ENCODE results near the gene FAIM2.

The FAIM2 gene

GRCh38 chr12:49878021-49878420, 25.7 kb downstream of the FAIM2 start:
- Histone ChIP-seq H3K9me3 (ENCODE audit: control extremely low read depth in 1 of 5, control insufficient read depth in 4 of 5, insufficient read depth in 2 of 5, low read depth in 1 of 5, low read length in 4 of 5) (no peaks in the 10 kb centered on the region), H3K36me3 (ENCODE audit: control insufficient read depth in 4 of 4, insufficient read depth in 4 of 4, low read length in 3 of 4) (no peaks in the 10 kb centered on the region), H3K4me1 (ENCODE audit: control extremely low read depth in 1 of 4, control insufficient read depth in 4 of 4, insufficient read depth in 4 of 4, low read length in 3 of 4) (no peaks in the 10 kb centered on the region), H3K4me3 (ENCODE audit: control insufficient read depth in 1 of 7, extremely low read depth in 1 of 7, insufficient read depth in 4 of 7, low read depth in 2 of 7, low read length in 6 of 7) (no peak overlapping the region), H3K27me3 (replicated peaks in 2 of 5; ENCODE audit: control insufficient read depth in 4 of 5, insufficient read depth in 5 of 5, low read length in 4 of 5) (peaks cover 0 to 5% (median 2%) of the 10 kb centered on the region in 5 experiments), H3K27ac (ENCODE audit: insufficient read depth in 1 of 2, low read depth in 1 of 2, low read length in 2 of 2, poor library complexity in 1 of 2, severe bottlenecking in 2 of 2) (no peak overlapping the region)
- 100% methylated on average over 1 of the region's 2 CpGs for WGBS (ENCODE audit: insufficient coverage)
- ChIA-PET POLR2A (no interaction called here), CTCF (no interaction called here)
- DNase-seq: no peak

- H3K36me3 ChIP-seq (ENCODE audit: control insufficient read depth in 4 of 4, insufficient read depth in 4 of 4, low read length in 3 of 4): no peaks in the 10 kb centered on the region
- WGBS (ENCODE audit: insufficient coverage): 76% methylated on average over 5 of the region's 5 CpGs
Measured at GRCh38 chr12:49877066-49877465, 26.6 kb downstream of the FAIM2 start.

DNA sequence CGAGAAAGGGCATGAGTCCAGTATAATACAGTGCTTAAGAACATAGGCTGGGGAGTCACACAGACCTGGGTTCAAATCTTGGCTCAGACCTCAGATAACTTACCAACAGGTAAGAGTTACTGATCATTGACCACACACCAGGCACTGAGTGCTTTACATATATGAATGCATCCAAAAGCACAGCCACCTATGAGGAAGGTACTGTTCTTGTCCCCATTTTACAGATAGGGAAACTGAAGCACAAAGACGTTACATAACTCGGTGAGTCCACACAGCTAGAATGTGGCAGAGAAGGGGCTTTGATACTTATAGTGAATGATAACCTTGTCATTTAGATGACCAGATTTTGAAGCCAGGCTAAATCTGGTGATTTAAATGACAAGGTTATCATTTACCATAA, 27.6 kb downstream of the FAIM2 start:
- no peak for DNase-seq
- Histone ChIP-seq H3K36me3 (ENCODE audit: control insufficient read depth in 4 of 4, insufficient read depth in 4 of 4, low read length in 3 of 4) (no peaks in the 10 kb centered on the region), H3K4me3 (ENCODE audit: control insufficient read depth in 1 of 7, extremely low read depth in 1 of 7, insufficient read depth in 4 of 7, low read depth in 2 of 7, low read length in 6 of 7) (no peak overlapping the region), H3K27me3 (replicated peaks in 2 of 5; ENCODE audit: control insufficient read depth in 4 of 5, insufficient read depth in 5 of 5, low read length in 4 of 5) (peaks cover 0 to 2% (median 0%) of the 10 kb centered on the region in 5 experiments), H3K4me1 (ENCODE audit: control extremely low read depth in 1 of 4, control insufficient read depth in 4 of 4, insufficient read depth in 4 of 4, low read length in 3 of 4) (no peaks in the 10 kb centered on the region), H3K9me3 (ENCODE audit: control extremely low read depth in 1 of 5, control insufficient read depth in 4 of 5, insufficient read depth in 2 of 5, low read depth in 1 of 5, low read length in 4 of 5) (no peaks in the 10 kb centered on the region), H3K27ac (ENCODE audit: insufficient read depth in 1 of 2, low read depth in 1 of 2, low read length in 2 of 2, poor library complexity in 1 of 2, severe bottlenecking in 2 of 2) (no peak overlapping the region)
- WGBS (ENCODE audit: insufficient coverage): 100% methylated on average over 3 of the region's 3 CpGs
- POLR2A ChIA-PET: no interaction called here
- CTCF ChIA-PET: interaction anchor here (0.6 to 1.0 kb wide), 2 partner anchors 70 to 104 kb away, joined by 3 read pairs; no protein-coding TSS in a partner anchor

More at GRCh38 chr12:49877066-49877465, 26.6 kb downstream of the FAIM2 start:
- DNase-seq: no peak
- peaks cover 0 to 2% (median 0%) of the 10 kb centered on the region in 5 experiments for H3K27me3 ChIP-seq (replicated peaks in 2 of 5; ENCODE audit: control insufficient read depth in 4 of 5, insufficient read depth in 5 of 5, low read length in 4 of 5)
- H3K27ac ChIP-seq (ENCODE audit: insufficient read depth in 1 of 2, low read depth in 1 of 2, low read length in 2 of 2, poor library complexity in 1 of 2, severe bottlenecking in 2 of 2): no peak overlapping the region
- H3K9me3 ChIP-seq (ENCODE audit: control extremely low read depth in 1 of 5, control insufficient read depth in 4 of 5, insufficient read depth in 2 of 5, low read depth in 1 of 5, low read length in 4 of 5): no peaks in the 10 kb centered on the region
- H3K4me1 ChIP-seq (ENCODE audit: control extremely low read depth in 1 of 4, control insufficient read depth in 4 of 4, insufficient read depth in 4 of 4, low read length in 3 of 4): no peaks in the 10 kb centered on the region
- ChIA-PET CTCF (no interaction called here), POLR2A (no interaction called here)
- no peak overlapping the region for H3K4me3 ChIP-seq (ENCODE audit: control insufficient read depth in 1 of 7, extremely low read depth in 1 of 7, insufficient read depth in 4 of 7, low read depth in 2 of 7, low read length in 6 of 7)

DNA sequence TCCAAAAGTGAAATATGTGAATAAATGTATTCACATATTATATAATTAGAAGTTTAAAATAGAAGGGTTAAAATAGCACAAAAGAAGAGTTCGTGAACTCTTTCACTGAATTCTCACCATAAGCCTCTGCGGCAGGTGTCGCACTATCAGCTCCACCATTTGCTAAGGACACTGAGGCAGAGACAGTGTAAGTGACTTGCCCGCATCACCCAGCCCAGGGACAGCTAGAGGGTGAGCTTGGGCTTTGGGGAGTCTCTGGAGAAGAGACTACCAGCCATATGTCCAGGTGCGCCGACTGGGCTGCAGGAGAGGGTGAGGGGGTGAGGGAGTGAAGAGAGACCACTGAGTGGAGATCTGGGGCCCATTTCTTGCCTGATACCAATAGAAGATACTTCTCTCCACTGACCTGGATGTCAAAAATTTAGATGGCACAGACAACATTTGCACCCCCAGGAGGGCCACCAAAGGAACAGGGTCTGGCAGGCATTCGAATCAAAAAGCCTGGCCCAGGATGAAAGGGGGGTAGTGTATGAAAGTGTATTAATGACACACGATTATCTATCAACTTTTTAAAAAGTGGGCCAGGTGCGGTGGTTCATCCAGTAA, 28.5 kb downstream of the FAIM2 start:
- no peaks in the 10 kb centered on the region for H3K36me3 ChIP-seq (ENCODE audit: control insufficient read depth in 4 of 4, insufficient read depth in 4 of 4, low read length in 3 of 4)
- peaks cover 0 to 2% (median 0%) of the 10 kb centered on the region in 5 experiments for H3K27me3 ChIP-seq (replicated peaks in 2 of 5; ENCODE audit: control insufficient read depth in 4 of 5, insufficient read depth in 5 of 5, low read length in 4 of 5)
- WGBS (ENCODE audit: insufficient coverage): 96% methylated on average over 4 of the region's 9 CpGs
- ChIA-PET POLR2A (no interaction called here), CTCF (no interaction called here)
- H3K27ac ChIP-seq (ENCODE audit: insufficient read depth in 1 of 2, low read depth in 1 of 2, low read length in 2 of 2, poor library complexity in 1 of 2, severe bottlenecking in 2 of 2): no peak overlapping the region
- H3K9me3 ChIP-seq (ENCODE audit: control extremely low read depth in 1 of 5, control insufficient read depth in 4 of 5, insufficient read depth in 2 of 5, low read depth in 1 of 5, low read length in 4 of 5): no peaks in the 10 kb centered on the region
- peaks cover 0 to 4% (median 2%) of the 10 kb centered on the region in 4 experiments for H3K4me1 ChIP-seq (ENCODE audit: control extremely low read depth in 1 of 4, control insufficient read depth in 4 of 4, insufficient read depth in 4 of 4, low read length in 3 of 4)
- no peak overlapping the region for H3K4me3 ChIP-seq (ENCODE audit: control insufficient read depth in 1 of 7, extremely low read depth in 1 of 7, insufficient read depth in 4 of 7, low read depth in 2 of 7, low read length in 6 of 7)
- no peak for DNase-seq

DNA sequence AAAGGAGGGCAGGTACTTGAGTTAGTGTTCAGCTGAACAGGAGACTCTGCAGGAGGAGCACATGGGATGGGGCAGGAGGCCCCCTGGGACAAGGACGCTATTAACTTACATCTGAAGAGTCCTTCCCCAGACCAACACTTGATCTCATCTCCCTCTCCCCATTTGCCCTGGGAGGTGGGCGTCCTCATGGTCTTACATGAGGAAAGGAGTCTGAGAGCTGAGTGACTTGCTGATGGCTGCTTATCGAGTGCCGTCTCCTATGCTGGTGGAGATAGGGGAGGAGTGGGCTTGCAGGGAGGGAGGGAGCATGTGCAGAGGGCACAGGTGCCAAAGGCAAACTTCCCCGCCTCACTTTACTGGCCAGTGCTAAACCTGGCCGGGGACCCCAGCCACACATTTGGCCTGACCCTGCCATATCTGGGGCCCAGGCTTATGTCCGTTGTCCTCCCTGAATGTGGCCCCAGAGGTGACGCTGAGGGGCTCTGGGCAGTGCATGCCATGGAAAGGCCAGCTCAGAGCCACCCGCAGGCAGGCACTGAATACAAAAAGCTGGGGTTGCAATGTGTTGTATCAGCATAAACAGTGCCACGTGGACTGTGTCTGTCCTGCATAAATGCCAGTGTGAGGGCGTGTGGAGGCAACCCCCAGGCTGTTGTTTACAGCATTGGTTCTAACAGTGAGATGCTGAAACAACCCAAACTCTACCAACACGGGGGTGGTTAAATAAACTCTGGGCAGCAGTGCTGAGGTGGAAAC, 29.4 kb downstream of the FAIM2 start:
- ChIA-PET CTCF (interaction anchor here (1.3 to 1.8 kb wide), 2 partner anchors 12 to 165 kb away, joined by 4 read pairs; no protein-coding TSS in a partner anchor), POLR2A (no interaction called here)
- Histone ChIP-seq H3K27me3 (replicated peaks in 2 of 5; ENCODE audit: control insufficient read depth in 4 of 5, insufficient read depth in 5 of 5, low read length in 4 of 5) (peaks cover 0 to 2% (median 0%) of the 10 kb centered on the region in 5 experiments), H3K36me3 (ENCODE audit: control insufficient read depth in 4 of 4, insufficient read depth in 4 of 4, low read length in 3 of 4) (no peaks in the 10 kb centered on the region), H3K27ac (ENCODE audit: insufficient read depth in 1 of 2, low read depth in 1 of 2, low read length in 2 of 2, poor library complexity in 1 of 2, severe bottlenecking in 2 of 2) (no peak overlapping the region), H3K9me3 (ENCODE audit: control extremely low read depth in 1 of 5, control insufficient read depth in 4 of 5, insufficient read depth in 2 of 5, low read depth in 1 of 5, low read length in 4 of 5) (no peaks in the 10 kb centered on the region), H3K4me1 (ENCODE audit: control extremely low read depth in 1 of 4, control insufficient read depth in 4 of 4, insufficient read depth in 4 of 4, low read length in 3 of 4) (peaks cover 0 to 13% (median 10%) of the 10 kb centered on the region in 4 experiments), H3K4me3 (ENCODE audit: control insufficient read depth in 1 of 7, extremely low read depth in 1 of 7, insufficient read depth in 4 of 7, low read depth in 2 of 7, low read length in 6 of 7) (no peak overlapping the region)
- no peak for DNase-seq
- 88% methylated on average over 8 of the region's 12 CpGs for WGBS (ENCODE audit: insufficient coverage)

GRCh38 chr12:49873361-49873934, 30.3 kb downstream of the FAIM2 start:
- 100% methylated on average over 1 of the region's 3 CpGs for WGBS (ENCODE audit: insufficient coverage)
- H3K9me3 ChIP-seq (ENCODE audit: control extremely low read depth in 1 of 5, control insufficient read depth in 4 of 5, insufficient read depth in 2 of 5, low read depth in 1 of 5, low read length in 4 of 5): no peaks in the 10 kb centered on the region
- no peak overlapping the region for H3K27ac ChIP-seq (ENCODE audit: insufficient read depth in 1 of 2, low read depth in 1 of 2, low read length in 2 of 2, poor library complexity in 1 of 2, severe bottlenecking in 2 of 2)
- no peaks in the 10 kb centered on the region for H3K36me3 ChIP-seq (ENCODE audit: control insufficient read depth in 4 of 4, insufficient read depth in 4 of 4, low read length in 3 of 4)
- DNase-seq: no peak
- H3K4me3 ChIP-seq (ENCODE audit: control insufficient read depth in 1 of 7, extremely low read depth in 1 of 7, insufficient read depth in 4 of 7, low read depth in 2 of 7, low read length in 6 of 7): no peak overlapping the region
- CTCF ChIA-PET: interaction anchor here (0.8 to 1.8 kb wide), 3 partner anchors 13 to 166 kb away, joined by 3 to 4 read pairs (median 4); no protein-coding TSS in a partner anchor
- POLR2A ChIA-PET: no interaction called here
- H3K4me1 ChIP-seq (ENCODE audit: control extremely low read depth in 1 of 4, control insufficient read depth in 4 of 4, insufficient read depth in 4 of 4, low read length in 3 of 4): peaks cover 0 to 21% (median 18%) of the 10 kb centered on the region in 4 experiments
- peaks cover 0 to 2% (median 0%) of the 10 kb centered on the region in 5 experiments for H3K27me3 ChIP-seq (replicated peaks in 2 of 5; ENCODE audit: control insufficient read depth in 4 of 5, insufficient read depth in 5 of 5, low read length in 4 of 5)

DNA sequence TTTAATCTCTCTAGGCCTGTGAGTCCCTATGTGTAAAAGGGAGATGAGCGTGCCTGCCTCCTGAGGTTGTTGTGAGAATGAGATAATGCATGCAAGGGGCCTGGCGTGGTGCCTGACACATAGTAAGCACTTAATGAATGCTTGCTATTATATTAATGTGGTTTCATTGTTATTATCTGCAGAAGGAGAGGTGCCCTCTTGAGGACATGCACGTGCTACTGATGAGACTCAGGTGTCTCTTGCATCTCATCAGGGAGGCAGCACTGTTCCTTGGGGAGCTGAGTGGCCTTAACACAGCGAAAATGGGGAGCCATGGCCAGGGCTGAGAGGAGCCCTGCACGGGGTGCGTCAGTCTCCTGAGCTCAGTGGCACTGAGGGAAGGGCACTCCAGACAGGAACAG, 30.9 kb downstream of the FAIM2 start:
- DNase-seq: no peak
- CTCF ChIA-PET: interaction anchor here (0.8 to 1.8 kb wide), 3 partner anchors 13 to 167 kb away, joined by 3 to 4 read pairs (median 4); no protein-coding TSS in a partner anchor
- 100% methylated on average over 6 of the region's 6 CpGs for WGBS (ENCODE audit: insufficient coverage)

More for the DNA sequence above, 30.9 kb downstream of the FAIM2 start:
- Histone ChIP-seq H3K4me3 (ENCODE audit: control insufficient read depth in 1 of 7, extremely low read depth in 1 of 7, insufficient read depth in 4 of 7, low read depth in 2 of 7, low read length in 6 of 7) (no peak overlapping the region), H3K9me3 (ENCODE audit: control extremely low read depth in 1 of 5, control insufficient read depth in 4 of 5, insufficient read depth in 2 of 5, low read depth in 1 of 5, low read length in 4 of 5) (no peaks in the 10 kb centered on the region), H3K27me3 (replicated peaks in 2 of 5; ENCODE audit: control insufficient read depth in 4 of 5, insufficient read depth in 5 of 5, low read length in 4 of 5) (peaks cover 0 to 5% (median 0%) of the 10 kb centered on the region in 5 experiments), H3K27ac (ENCODE audit: insufficient read depth in 1 of 2, low read depth in 1 of 2, low read length in 2 of 2, poor library complexity in 1 of 2, severe bottlenecking in 2 of 2) (no peak overlapping the region), H3K4me1 (ENCODE audit: control extremely low read depth in 1 of 4, control insufficient read depth in 4 of 4, insufficient read depth in 4 of 4, low read length in 3 of 4) (peaks cover 0 to 26% (median 19%) of the 10 kb centered on the region in 4 experiments), H3K36me3 (ENCODE audit: control insufficient read depth in 4 of 4, insufficient read depth in 4 of 4, low read length in 3 of 4) (no peaks in the 10 kb centered on the region)
- POLR2A ChIA-PET: no interaction called here

Measured in common myeloid progenitor, CD34-positive (primary cell).